HPDE6-E6E7 (cell line): Measurements from ENCODE around the gene SLC39A3.

Source experiments
- DNase-seq: peaks from one replicate; pipeline ENCODE4 v3.0.0; 2011; ENCODE audit warnings: missing footprints; ENCODE audit errors: extremely low spot score

SLC39A3 gene

DNA sequence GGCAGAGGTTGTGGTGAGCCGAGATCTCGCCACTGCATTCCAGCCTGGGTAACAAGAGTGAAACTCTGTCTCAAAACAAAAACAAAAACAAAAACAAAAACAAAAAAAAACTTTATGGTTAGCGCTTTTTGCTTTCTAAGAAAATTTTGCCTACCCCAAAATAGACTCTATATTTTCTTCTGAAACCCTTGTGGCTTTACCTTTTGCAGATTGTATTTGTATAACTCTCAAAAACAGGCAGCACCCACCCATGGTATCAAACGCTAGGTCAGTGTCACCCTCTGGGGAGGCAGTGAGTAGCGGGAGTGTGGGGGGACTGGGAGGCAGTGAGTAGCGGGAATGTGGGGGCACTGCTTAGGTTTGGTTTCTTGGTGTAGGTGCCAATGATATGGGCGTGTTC is 7.5 kb upstream of the SLC39A3 start:
- DNase-seq, result no peak

- no peak for DNase-seq
These were observed 4.3 kb upstream of the SLC39A3 start for GRCh38 chr19:2744113-2744512.

GRCh38 chr19:2743099-2743498 is 3.3 kb upstream of the SLC39A3 start:
- no peak for DNase-seq

DNA sequence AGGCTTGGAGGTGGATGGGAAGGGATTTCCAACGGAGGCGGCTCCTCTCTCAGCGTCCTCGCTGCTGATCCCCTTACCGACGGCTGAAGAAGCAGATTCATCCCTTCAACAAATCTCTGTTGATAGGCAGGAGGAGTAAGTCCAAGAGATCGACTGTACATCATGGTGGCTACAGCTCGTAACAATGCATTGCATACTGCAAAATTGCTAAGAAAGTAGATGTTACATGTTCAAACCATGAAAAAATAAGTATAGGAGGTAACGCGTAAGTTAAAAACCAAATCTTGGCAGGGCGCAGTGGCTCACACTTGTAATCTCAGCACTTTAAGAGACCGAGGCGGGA is 468 bp upstream of the SLC39A3 start:
- no peak for DNase-seq

DNA sequence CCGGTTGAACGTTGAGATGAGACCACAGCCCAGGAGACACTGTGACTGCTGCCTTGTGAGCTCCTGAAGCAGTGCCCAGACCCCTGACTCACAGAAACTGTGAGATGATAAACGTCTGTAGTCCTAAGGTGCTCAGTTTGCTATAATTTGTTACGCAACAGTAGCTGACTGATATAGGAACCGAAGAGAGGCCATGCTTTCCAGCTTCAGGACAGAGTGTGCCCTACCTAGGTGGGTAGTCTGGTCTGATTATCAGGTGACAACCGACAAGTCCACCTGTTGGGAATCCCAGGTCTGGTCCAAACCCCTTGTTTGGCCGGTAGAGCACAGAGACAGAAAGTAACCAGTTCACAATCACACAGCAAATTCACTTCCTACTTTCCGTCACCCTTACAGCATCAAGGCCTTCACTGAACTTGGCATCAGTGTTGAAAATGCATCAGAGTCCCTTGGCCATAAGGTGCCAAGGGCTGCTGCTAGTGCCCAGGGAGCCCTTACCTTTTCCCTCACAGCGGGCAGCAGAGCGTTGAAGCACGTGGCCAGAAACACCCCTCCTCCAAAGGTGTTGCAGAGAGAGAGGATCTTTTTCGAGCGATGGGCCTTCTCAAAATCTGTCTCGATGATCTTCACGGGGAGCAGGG is 3.1 kb downstream of the SLC39A3 start:
- no peak for DNase-seq

GRCh38 chr19:2735374-2735773 is 4.4 kb downstream of the SLC39A3 start:
- no peak for DNase-seq

GRCh38 chr19:2734589-2735288 is 5.1 kb downstream of the SLC39A3 start:
- DNase-seq, result no peak

DNA sequence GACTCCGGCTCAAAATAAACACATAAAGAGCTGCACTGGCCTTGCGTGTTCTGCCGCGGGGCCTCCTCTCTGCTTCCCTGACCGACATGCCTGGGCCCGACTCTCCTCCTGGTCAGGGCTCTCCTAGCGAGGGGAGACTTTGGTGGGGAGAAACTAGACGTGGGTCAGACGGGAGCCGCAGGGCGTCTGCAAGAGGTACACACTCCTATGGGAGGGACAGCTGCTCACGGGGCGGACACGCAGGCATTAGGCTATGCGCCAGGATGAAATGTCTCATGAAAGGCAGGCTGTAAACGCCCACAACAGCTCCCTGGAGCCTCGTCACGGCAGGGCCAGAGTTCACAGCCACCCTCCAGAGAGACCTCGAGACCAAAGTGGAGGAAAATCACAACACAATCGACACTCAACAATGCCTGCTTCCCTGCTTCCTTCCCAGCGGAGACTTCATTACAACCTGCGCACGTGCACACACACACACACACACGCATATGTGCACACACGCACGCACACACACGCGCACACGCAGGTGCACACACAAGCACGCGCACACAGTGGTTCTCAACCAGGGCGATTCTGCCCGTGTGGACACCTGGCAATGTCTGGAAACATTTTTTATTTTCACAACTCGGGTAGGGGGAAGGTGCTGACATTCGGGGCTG is 5.8 kb downstream of the SLC39A3 start:
- no peak for DNase-seq

DNA sequence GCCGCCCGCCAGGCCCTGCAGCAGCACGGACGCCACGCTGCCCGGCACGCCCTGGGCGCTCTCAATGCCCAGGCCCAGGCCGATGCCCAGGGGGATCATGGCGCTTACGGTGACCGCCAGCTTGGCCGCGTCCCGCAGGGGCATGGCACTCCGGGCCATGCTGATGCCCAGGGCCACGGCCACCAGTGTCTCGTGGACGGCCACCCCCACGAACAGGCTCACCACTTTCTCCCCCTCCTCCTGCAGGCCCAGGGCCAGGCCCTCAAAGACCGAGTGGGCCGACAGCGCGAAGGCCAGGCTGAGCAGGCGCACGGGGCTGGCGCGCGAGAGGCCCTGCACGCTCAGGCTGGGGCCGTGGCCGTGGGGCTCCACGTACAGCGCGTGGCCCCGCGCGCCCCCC is 6.9 kb downstream of the SLC39A3 start:
- DNase-seq, result no peak

DNA sequence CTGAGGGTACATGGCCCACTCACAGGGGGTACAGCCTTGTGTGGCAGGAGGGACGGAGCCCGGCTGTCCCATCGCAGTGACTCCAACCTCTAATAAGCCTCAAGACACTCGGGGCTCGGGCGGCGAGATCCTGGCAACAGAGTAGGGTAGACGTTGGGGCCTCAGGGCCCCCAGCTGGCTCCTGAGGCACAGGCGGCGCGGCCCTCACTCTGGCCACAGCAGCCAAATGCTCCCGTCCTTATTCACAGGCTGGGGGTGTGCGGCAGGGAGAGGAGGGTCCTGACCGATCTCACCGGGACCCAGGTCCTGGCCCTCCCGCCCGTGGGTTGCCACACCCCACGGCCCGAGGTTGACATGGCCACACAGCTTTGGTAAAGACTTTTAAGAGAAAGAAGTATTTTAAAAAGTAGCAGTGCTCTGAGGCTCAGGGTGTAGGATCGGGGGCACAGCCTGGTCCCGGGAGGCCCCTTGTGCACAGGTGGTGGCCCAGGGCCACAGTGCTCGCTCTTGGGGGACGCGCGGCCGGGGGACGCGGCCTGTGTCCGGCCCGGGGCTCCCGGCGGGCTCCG is 7.6 kb downstream of the SLC39A3 start:
- DNase-seq, result no peak

DNA sequence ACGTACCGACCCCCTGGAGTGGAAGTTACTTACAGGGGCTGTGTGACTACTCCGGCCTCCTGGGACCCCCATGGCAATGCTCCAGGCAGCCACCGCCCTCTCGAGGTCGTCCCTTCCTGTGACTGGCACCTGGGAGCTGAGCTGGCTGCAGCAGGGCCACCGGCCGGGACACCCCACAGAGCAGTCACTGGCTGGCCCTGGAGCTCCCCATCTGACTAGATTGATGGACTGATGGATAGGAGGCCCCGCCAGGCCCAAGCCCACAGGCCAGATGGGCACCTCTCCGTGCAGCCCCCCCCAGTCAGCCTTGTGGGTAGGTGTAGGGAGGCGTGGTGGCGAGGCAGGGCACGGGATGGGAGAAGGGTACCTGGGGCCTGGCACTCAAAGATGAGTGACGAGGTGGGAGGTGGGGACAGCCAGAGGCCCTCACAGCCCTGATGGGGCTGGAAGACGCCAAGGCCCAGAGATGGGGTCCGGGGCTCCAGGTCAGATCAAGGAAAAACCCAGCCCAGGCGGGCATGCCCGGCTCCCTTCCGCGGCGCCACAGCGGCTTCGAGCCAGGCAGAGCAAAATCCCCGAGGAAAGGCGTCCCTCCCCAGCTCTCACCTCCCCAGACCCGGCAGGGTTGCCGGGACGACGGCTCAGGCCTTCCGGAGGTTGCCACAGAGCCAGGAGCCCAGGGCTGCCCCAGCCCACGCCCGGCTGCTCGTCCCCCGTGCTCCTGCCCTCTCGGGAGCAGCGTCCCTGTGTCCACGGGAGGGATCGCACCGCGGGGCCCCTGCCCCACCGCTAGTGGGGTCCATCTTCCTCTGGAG is 8.4 kb downstream of the SLC39A3 start:
- DNase-seq, result no peak

DNA sequence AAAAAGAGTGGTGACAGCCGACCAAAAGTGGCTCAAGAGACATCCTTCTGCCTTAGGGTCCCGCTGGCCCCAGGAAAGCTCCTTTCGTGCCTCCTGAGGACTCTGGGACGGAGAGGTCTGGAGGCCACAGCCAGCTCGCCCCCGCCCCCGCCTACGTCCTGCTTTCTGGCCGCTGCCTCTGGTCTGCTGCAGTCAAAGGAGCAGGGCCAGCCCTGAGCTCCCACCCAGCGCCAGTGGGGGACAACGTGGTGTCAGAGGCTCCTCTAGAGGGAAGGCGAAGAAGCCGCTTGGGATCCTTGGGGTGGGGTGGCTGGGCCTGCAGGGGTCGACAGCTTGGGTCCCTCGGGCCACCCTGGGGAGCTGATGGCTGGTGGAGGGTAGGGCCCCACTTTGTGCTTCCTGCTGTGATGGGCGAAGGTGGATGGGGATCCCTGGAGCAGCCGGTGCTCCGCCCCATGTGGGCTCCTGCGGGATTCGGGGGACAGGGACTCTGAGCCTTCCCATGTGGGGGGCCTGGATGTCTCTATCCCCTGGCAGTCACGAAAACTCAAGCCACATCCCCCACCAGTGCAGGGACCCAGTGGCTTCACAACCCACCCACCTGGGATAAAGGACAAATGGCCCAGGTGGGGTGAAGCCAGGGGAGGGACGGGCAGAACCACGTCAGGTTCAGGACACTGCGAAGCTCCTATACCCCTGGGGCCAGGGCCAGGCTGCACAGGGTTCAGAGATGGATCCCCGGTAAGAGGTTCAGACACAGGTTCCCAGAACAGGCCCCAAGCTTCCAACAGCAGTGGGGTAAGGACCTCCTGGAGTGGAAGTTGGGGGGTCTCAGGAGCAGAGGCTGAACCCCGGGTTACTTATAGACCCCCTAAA is 9.6 kb downstream of the SLC39A3 start:
- DNase-seq, result no peak

- no peak for DNase-seq
These were observed 10.9 kb downstream of the SLC39A3 start for GRCh38 chr19:2728783-2729387.

- DNase-seq, result peak; percentile 77
These were observed 12.2 kb downstream of the SLC39A3 start for GRCh38 chr19:2727640-2727944.

GRCh38 chr19:2726904-2727639 is 12.7 kb downstream of the SLC39A3 start:
- peak; percentile 31 for DNase-seq

GRCh38 chr19:2726160-2726855 is 13.5 kb downstream of the SLC39A3 start:
- DNase-seq, result no peak

GRCh38 chr19:2724148-2724557 is 15.7 kb downstream of the SLC39A3 start:
- DNase-seq, result no peak

DNA sequence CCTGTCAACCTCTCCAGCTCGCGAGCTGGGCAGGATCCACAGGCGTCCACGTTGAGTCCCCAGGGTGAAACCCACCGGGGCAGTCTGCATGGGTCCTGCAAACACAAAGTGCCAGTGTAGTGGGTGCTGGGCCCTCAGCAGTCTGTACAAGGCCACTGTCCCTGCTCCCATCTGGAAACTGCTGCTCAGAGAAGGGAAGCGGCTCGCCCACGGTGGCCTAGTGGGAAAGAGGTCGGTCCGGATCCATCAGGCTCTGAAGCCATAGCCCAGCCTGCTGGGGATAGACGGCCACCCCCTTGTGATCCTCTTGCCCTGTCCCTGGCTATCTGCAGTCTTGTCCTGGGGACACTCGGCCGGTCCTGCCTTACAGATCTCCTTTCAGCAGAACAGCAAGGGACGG is 16.1 kb downstream of the SLC39A3 start:
- DNase-seq, result no peak

- DNase-seq, result no peak
These were observed 16.5 kb downstream of the SLC39A3 start for GRCh38 chr19:2723345-2723715.
